NCI-H774 (cell line): ENCODE results near the gene MAP1LC3A.
A peak's percentile ranks its signal among the peaks of the same experiment; 100 is the strongest.

ENCODE experiments used
- DNase-seq: peaks from one replicate; lab custom pipeline; 2025; lab: John Stamatoyannopoulos, UW

The MAP1LC3A gene

GRCh38 chr20:34529742-34530141 lies 28.8 kb upstream of the MAP1LC3A start:
- no peak for DNase-seq

- no peak for DNase-seq
Measured at GRCh38 chr20:34530342-34530741, 28.2 kb upstream of the MAP1LC3A start.

- DNase-seq: no peak
Measured at GRCh38 chr20:34531608-34532265, 26.8 kb upstream of the MAP1LC3A start.

- DNase-seq: no peak
Measured at GRCh38 chr20:34532320-34532719, 26.2 kb upstream of the MAP1LC3A start.

GRCh38 chr20:34532756-34533155 lies 25.8 kb upstream of the MAP1LC3A start:
- DNase-seq: no peak

- DNase-seq: no peak
Measured at GRCh38 chr20:34534391-34535165, 23.9 kb upstream of the MAP1LC3A start.

- no peak for DNase-seq
Measured at GRCh38 chr20:34535301-34535840, 23.1 kb upstream of the MAP1LC3A start.

GRCh38 chr20:34535857-34536256 lies 22.7 kb upstream of the MAP1LC3A start:
- no peak for DNase-seq

GRCh38 chr20:34536798-34537394 lies 21.6 kb upstream of the MAP1LC3A start:
- DNase-seq: no peak

GRCh38 chr20:34537651-34538050 lies 20.9 kb upstream of the MAP1LC3A start:
- DNase-seq: no peak

GRCh38 chr20:34538671-34539123 lies 19.8 kb upstream of the MAP1LC3A start:
- peak; percentile 23 for DNase-seq

GRCh38 chr20:34539756-34540155 lies 18.8 kb upstream of the MAP1LC3A start:
- DNase-seq: no peak

GRCh38 chr20:34540596-34541263 lies 17.8 kb upstream of the MAP1LC3A start:
- no peak for DNase-seq

GRCh38 chr20:34541264-34541901 lies 17.1 kb upstream of the MAP1LC3A start:
- no peak for DNase-seq

GRCh38 chr20:34541917-34542316 lies 16.6 kb upstream of the MAP1LC3A start:
- DNase-seq: no peak

GRCh38 chr20:34542439-34542838 lies 16.1 kb upstream of the MAP1LC3A start:
- no peak for DNase-seq

GRCh38 chr20:34543463-34544056 lies 15.0 kb upstream of the MAP1LC3A start:
- no peak for DNase-seq

GRCh38 chr20:34544109-34544796 lies 14.3 kb upstream of the MAP1LC3A start:
- no peak for DNase-seq

GRCh38 chr20:34546751-34547181 lies 11.8 kb upstream of the MAP1LC3A start:
- DNase-seq: peak; percentile 87

- DNase-seq: no peak
Measured at GRCh38 chr20:34547844-34548613, 10.5 kb upstream of the MAP1LC3A start.
